Measurements from ENCODE around the gene MS4A6A. TPM values are rescaled to one million over a fixed set of nuclear protein-coding genes. Genes with fewer than 3 reads are reported as not detected.

The MS4A6A gene
- total RNA-seq, 4 donors from 2014 or later = 4.6 to 26.6 (median 18.8) TPM

DNA sequence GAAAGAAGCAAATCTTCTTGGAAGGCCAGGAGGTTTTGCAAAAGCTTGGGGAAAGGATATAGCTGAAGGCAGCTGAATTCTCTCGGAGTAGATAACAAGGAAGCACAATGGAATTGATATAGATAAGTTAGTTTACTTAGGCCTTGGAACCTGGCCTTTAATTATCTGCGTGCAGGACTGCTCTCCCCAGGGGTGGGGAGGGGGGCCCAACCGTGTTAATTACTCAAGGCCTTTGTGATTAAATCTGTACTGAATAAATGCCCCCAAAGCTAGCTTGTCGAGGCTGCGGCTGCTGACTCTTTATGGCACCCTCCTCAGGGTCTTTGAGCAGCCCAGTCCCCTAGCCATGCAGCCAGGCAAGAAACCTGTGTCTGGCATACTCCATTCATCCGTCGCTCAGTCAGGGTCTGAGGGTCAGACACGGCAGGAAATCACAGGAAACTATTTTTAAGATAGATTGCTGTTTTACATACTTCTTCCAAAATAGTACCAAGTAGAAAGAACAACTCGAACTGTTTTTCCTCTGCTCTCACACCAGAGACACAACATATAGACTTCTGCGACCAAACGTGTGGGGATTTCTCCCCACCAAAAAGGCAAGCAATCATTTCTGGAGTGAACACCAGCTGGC, 58.0 kb downstream of the MS4A6A start:
- no peaks in the 10 kb centered on the region for H3K27me3 ChIP-seq
- in situ Hi-C loops (cut with MboI; ENCODE audit: low sequenced_read_pairs in 4 of 4) (no loop called here), intact Hi-C loops (cut with DNase I; ENCODE audit: low total_unique reads) (no loop called here)
- no peaks in the 10 kb centered on the region for H3K9me3 ChIP-seq
- no peaks in the 10 kb centered on the region for H3K4me1 ChIP-seq
- no peak overlapping the region for H3K4me3 ChIP-seq
- DNase-seq (no peak), ATAC-seq (no peak)
- no peak for TF ChIP-seq POLR2A (IDR thresholded peaks at IDR 0.05)
- TF ChIP-seq, protein P1, sequence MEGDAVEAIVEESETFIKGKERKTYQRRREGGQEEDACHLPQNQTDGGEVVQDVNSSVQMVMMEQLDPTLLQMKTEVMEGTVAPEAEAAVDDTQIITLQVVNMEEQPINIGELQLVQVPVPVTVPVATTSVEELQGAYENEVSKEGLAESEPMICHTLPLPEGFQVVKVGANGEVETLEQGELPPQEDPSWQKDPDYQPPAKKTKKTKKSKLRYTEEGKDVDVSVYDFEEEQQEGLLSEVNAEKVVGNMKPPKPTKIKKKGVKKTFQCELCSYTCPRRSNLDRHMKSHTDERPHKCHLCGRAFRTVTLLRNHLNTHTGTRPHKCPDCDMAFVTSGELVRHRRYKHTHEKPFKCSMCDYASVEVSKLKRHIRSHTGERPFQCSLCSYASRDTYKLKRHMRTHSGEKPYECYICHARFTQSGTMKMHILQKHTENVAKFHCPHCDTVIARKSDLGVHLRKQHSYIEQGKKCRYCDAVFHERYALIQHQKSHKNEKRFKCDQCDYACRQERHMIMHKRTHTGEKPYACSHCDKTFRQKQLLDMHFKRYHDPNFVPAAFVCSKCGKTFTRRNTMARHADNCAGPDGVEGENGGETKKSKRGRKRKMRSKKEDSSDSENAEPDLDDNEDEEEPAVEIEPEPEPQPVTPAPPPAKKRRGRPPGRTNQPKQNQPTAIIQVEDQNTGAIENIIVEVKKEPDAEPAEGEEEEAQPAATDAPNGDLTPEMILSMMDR (IDR thresholded peaks at IDR 0.05 in 4 of 5, conservative IDR thresholded peaks at IDR 0.05 in 1 of 5) = no peak
- H3K27ac ChIP-seq = no peak overlapping the region
- no peaks in the 10 kb centered on the region for H3K36me3 ChIP-seq

Small RNA genes lying within 50 kb of the gene (microRNA-seq; reads per million reads assigned to microRNA genes)
- 0 to 1.2 reads per million in 2 donors for gene MIR6503 (ENCODE audit: borderline replicate concordance in 2 of 2)

Other genes starting within 250 kb of the MS4A6A start
- gene OOSP1, start 244.7 kb downstream of the MS4A6A start, total RNA-seq = not detected
- not detected for gene OOSP4A, start 219.1 kb downstream of the MS4A6A start, total RNA-seq
- gene OOSP4B, start 165.9 kb downstream of the MS4A6A start, total RNA-seq = not detected
- not detected for gene OOSP2, start 142.7 kb downstream of the MS4A6A start, total RNA-seq
- not detected for gene MS4A3, start 126.4 kb downstream of the MS4A6A start, total RNA-seq
- under 1 TPM in 1 of 4 donors, not detected in 3; 0.39 TPM for gene MS4A2, start 94.4 kb downstream of the MS4A6A start, total RNA-seq
- 1 to 10 TPM in 1 of 4 donors, not detected in 3; 2.8 TPM for gene MS4A4E, start 60.1 kb upstream of the MS4A6A start, total RNA-seq
- gene MS4A4A, start 97.6 kb upstream of the MS4A6A start, total RNA-seq = 10 to 100 TPM in 1 of 4 donors, 1 to 10 TPM in 3; 5.8 to 15.6 (median 8.4) TPM
- gene MS4A6E, start 144.2 kb upstream of the MS4A6A start, total RNA-seq = not detected
- 1 to 10 TPM; 2.5 to 8.9 (median 7.4) TPM for gene MS4A7, start 195.4 kb upstream of the MS4A6A start, total RNA-seq
- under 1 TPM; 0.10 to 0.56 (median 0.27) TPM for gene MS4A14, start 213.4 kb upstream of the MS4A6A start, total RNA-seq
- gene MS4A5, start 246.5 kb upstream of the MS4A6A start, total RNA-seq = not detected